Measurements from ENCODE around the gene PALM3.

DNA sequence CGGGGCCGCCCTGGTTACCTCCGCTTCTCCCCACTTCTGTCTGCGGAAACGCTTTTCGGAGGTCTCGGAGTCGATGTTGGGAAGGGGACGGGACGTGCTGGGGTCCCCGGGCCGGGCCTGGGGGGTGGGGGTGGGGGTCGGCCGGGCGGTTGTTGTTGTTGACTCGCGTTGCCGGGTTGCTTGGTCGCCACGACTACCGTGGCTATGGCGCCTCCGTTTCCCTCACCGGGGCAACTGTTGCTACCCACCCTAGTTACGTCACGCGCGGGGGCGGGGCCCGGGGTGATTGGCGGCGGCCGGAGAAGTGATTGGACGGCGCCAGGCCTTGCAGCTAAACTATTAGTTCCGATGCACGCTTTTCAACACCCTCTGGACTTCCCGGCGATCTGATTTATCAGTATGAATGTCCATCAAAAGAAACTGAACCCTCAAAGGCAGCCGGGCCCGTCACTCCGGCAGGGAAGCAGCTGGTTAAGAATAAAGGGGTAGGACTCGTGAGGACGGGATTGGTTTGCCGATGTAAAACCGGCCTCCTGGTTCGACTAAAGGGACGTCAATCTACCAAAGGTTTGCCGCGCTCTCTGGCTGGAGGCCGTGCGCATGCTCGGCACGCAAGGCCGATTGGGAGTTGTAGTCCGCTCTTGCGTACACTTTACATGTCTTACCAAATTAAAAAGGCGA, 55.7 kb downstream of the PALM3 start, which contains the start of gene RFX1:
- no peak for TF ChIP-seq EZH2 (IDR thresholded peaks at IDR 0.05; ENCODE audit: low read length, missing control alignments)
- TF ChIP-seq, protein P1, sequence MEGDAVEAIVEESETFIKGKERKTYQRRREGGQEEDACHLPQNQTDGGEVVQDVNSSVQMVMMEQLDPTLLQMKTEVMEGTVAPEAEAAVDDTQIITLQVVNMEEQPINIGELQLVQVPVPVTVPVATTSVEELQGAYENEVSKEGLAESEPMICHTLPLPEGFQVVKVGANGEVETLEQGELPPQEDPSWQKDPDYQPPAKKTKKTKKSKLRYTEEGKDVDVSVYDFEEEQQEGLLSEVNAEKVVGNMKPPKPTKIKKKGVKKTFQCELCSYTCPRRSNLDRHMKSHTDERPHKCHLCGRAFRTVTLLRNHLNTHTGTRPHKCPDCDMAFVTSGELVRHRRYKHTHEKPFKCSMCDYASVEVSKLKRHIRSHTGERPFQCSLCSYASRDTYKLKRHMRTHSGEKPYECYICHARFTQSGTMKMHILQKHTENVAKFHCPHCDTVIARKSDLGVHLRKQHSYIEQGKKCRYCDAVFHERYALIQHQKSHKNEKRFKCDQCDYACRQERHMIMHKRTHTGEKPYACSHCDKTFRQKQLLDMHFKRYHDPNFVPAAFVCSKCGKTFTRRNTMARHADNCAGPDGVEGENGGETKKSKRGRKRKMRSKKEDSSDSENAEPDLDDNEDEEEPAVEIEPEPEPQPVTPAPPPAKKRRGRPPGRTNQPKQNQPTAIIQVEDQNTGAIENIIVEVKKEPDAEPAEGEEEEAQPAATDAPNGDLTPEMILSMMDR (conservative IDR thresholded peaks at IDR 0.05 in 1 of 2, IDR thresholded peaks at IDR 0.05 in 1 of 2; ENCODE audit: low read depth in 1 of 2, low read length in 2 of 2), result no peak
